Neural progenitor cell (in vitro differentiated cells): ENCODE results near the gene C1QL2.

ENCODE experiments used
- EZH2 ChIP-seq: fragments of 200-600 bp; sonication (generic); IDR thresholded peaks from 2 replicates; pipeline ENCODE4 v1.6.1; 2017; ENCODE audit warnings: antibody characterized with exemption, mild to moderate bottlenecking, moderate library complexity
- EZH2phosphoT487 ChIP-seq: fragments of 200-600 bp; sonication (generic); IDR thresholded peaks from 2 replicates; pipeline ENCODE4 v1.6.1; 2017; ENCODE audit warnings: antibody characterized with exemption
- TF ChIP-seq, protein P1 (sequence below): fragments of 200-600 bp; sonication (generic); IDR thresholded peaks from 2 replicates; pipeline ENCODE4 v1.5.1; 2017; ENCODE audit warnings: antibody characterized with exemption, mild to moderate bottlenecking

DNA sequence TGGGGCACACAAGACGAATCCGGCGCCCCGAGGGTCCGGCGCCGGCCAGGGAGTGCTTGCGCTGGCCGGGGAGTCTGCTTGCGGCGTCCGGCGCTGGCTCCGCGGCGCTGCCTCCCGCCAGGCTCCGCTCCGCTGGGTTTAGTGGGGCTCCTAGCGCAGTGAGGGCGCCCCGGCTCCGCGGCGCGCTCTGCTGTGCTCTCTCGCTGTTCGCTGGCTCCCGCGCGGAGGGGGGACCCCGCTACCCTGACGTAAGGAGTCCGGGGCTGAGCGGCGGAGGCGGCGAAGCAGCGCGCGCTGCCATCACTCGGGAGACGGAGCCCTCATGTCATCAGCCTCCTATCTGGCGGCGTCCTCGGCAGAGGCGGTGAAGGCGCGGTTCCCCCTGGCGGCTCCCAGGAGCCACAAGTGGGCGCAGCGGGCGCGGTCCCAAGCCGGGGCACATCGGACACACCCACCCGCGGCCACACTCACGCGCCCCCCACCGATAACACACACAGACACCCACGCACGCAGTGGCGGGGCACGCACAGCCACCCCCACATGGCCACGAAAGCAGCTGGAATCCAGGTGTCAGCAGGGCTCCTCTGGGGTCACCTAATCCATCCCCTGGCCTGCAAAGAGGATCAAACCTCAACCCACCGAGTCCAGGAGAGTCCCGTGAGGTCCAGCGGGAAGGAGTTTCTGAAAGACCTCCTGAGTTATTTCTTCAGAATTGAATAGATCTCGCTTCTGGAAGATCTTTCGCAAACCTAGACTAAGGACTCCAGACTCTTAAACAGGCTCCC, at the start of gene C1QL2:
- TF ChIP-seq, protein P1, sequence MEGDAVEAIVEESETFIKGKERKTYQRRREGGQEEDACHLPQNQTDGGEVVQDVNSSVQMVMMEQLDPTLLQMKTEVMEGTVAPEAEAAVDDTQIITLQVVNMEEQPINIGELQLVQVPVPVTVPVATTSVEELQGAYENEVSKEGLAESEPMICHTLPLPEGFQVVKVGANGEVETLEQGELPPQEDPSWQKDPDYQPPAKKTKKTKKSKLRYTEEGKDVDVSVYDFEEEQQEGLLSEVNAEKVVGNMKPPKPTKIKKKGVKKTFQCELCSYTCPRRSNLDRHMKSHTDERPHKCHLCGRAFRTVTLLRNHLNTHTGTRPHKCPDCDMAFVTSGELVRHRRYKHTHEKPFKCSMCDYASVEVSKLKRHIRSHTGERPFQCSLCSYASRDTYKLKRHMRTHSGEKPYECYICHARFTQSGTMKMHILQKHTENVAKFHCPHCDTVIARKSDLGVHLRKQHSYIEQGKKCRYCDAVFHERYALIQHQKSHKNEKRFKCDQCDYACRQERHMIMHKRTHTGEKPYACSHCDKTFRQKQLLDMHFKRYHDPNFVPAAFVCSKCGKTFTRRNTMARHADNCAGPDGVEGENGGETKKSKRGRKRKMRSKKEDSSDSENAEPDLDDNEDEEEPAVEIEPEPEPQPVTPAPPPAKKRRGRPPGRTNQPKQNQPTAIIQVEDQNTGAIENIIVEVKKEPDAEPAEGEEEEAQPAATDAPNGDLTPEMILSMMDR = peak; percentile 52
- TF ChIP-seq EZH2 (peak; percentile 92), EZH2phosphoT487 (peak; percentile 97)
